Panc1 (cell line): ENCODE results near the gene OR2A7. TPM values are rescaled to one million over a fixed set of nuclear protein-coding genes. Genes with fewer than 3 reads are reported as not detected.
"Not testable (repeated sequence)": the region's sequence is repeated elsewhere in the genome, so short reads cannot be mapped to it uniquely, and the experiment has no call there.

Source experiments
- ATAC-seq: fragments of 200-7000 bp; cut with Tn5 transposase; 2 replicates; pipeline ENCODE4 v1.9.1; 2020; ENCODE audit warnings: mild to moderate bottlenecking, moderate library complexity
- BruUV-seq: library from RNA; stranded (reverse); fragments of 400-500 nt; replicated peaks from 2 replicates; lab custom pipeline; 2021; lab: Mats Ljungman, UMichigan
- CTCF ChIA-PET: fragments of 300-600 bp; sonication (Branson Sonifier 250); formaldehyde crosslinking; loops from one replicate; lab custom pipeline; 2022; ENCODE audit warnings: antibody characterized with exemption; lab: Charles Lee
- POLR2A ChIA-PET: fragments of 300-600 bp; sonication (Branson Sonifier 250); formaldehyde crosslinking; loops from one replicate; lab custom pipeline; 2022; ENCODE audit warnings: antibody characterized with exemption; lab: Charles Lee
- DNase-seq: peaks from one replicate; pipeline ENCODE4 v3.0.0-alpha.2; 2010; ENCODE audit warnings: low read depth, low spot score
- H3K27ac ChIP-seq: 2 replicates; pipeline ENCODE4 v1.5.1; 2011; ENCODE audit warnings: mild to moderate bottlenecking, low read length, inconsistent platforms
- H3K27me3 ChIP-seq: fragments of 200-500 bp; sonication (Bioruptor generic); 2 replicates; pipeline ENCODE4 v1.6.0; 2014; ENCODE audit warnings: low read length, inconsistent platforms; ENCODE audit not compliant: control insufficient read depth, insufficient read depth
- H3K36me3 ChIP-seq: fragments of 200-500 bp; sonication (Bioruptor generic); 2 replicates; pipeline ENCODE4 v1.5.1; 2014; ENCODE audit warnings: inconsistent platforms, mild to moderate bottlenecking, low read length, moderate library complexity; ENCODE audit not compliant: control insufficient read depth, insufficient read depth
- H3K4me1 ChIP-seq: 2 replicates; pipeline ENCODE4 v1.5.1; 2011; ENCODE audit warnings: inconsistent platforms, mild to moderate bottlenecking, low read length, moderate library complexity; ENCODE audit not compliant: control insufficient read depth, insufficient read depth
- H3K4me3 ChIP-seq, 2 experiments: 2 replicates each; pipeline ENCODE4 v1.5.1; 2011 to 2012; ENCODE audit warnings: low read depth in 2 of 2, low read length in 2 of 2, mild to moderate bottlenecking in 2 of 2, inconsistent platforms in 1 of 2, moderate library complexity in 1 of 2
- H3K9me3 ChIP-seq: fragments of 200-500 bp; sonication (Bioruptor generic); 2 replicates; pipeline ENCODE4 v1.5.1; 2014; ENCODE audit warnings: low read depth, mild to moderate bottlenecking, inconsistent platforms, low read length, moderate library complexity; ENCODE audit not compliant: control insufficient read depth, insufficient read depth
- in situ Hi-C: cut with HindIII; loops from 2 replicates; pipeline ENCODE4 v1.10.0; 2016; ENCODE audit warnings: low sequenced_read_pairs, low pct_unique_long_range_greater_than_20kb
- intact Hi-C: fragments of 100-400 bp; cut with micrococcal nuclease; formaldehyde crosslinking; loops from one replicate; pipeline ENCODE4 v1.10.0; 2022; ENCODE audit not compliant: unreplicated experiment
- total RNA-seq: library from RNA; stranded (reverse); gene quantifications from one replicate; pipeline ENCODE4 v1.2.1, GENCODE V29; 2021; ENCODE audit not compliant: unreplicated experiment

The OR2A7 gene
- total RNA-seq, 1 experiment from 2014 or later = 0.82 TPM

DNA sequence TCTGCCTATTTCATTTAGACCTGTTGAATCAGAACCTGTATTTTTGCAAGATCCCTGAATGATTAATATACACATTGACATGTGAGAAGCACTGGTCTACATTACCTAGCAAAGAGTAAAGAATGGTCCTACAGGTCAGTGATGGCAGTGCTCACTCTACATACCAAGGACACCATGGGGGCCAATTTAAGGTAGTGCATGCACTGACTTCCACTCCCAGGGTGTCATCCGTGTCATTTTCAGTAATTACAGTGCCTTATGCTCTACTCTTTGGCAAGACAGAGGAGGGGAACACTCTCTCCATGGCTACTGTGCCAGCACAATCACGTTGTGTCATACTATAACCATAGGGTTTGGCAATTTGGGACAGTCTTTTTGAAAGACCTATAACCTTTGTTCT lies 19.2 kb downstream of the OR2A7 start:
- H3K27me3 ChIP-seq, H3K27ac ChIP-seq, CTCF ChIA-PET, in situ Hi-C loops, POLR2A ChIA-PET, ATAC-seq, DNase-seq, intact Hi-C loops, H3K36me3 ChIP-seq, H3K4me3 ChIP-seq, H3K4me1 ChIP-seq, BruUV-seq, H3K9me3 ChIP-seq: not testable (repeated sequence)

GRCh38 chr7:144239365-144239764 lies 25.2 kb downstream of the OR2A7 start, which contains the start of gene OR2A42:
Gene OR2A42, minus strand, starts transcription at chr7:144239605. Its CDS starts 6,762 bp downstream, at chr7:144232843.
- in situ Hi-C loops, CTCF ChIA-PET, H3K9me3 ChIP-seq: not testable (repeated sequence)

GRCh38 chr7:144238530-144239082 lies 26.0 kb downstream of the OR2A7 start:
- in situ Hi-C loops, DNase-seq, H3K9me3 ChIP-seq, H3K27me3 ChIP-seq, POLR2A ChIA-PET, CTCF ChIA-PET, H3K4me1 ChIP-seq, H3K36me3 ChIP-seq, BruUV-seq, intact Hi-C loops, H3K4me3 ChIP-seq, H3K27ac ChIP-seq: not testable (repeated sequence)
- ATAC-seq = 0 out of 2 replicates have a peak, but pooled peaks have one; percentile 30

More at GRCh38 chr7:144239365-144239764, 25.2 kb downstream of the OR2A7 start, which contains the start of gene OR2A42:
- H3K4me3 ChIP-seq, DNase-seq, POLR2A ChIA-PET, BruUV-seq, H3K27ac ChIP-seq, ATAC-seq, H3K27me3 ChIP-seq, H3K4me1 ChIP-seq, intact Hi-C loops, H3K36me3 ChIP-seq: not testable (repeated sequence)

DNA sequence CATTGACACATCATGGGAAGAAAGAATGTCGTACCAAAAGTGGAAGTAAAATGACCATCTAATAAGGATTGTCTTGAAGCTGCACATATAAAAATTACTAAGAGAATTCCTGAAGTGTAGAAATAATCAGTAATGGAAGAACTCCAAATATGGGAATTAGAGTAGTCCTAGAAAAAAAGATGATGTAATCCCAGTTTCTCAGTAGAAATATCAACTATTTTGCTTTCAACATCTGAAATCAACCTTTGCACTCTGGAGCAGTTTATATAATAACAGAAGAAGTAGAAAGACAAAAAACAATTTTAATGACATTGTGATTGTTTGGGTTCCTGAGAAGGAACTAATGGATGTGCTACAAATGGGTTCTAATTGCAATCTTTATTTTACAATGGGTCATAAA lies 31.6 kb downstream of the OR2A7 start:
- DNase-seq, CTCF ChIA-PET, H3K9me3 ChIP-seq, intact Hi-C loops, in situ Hi-C loops, H3K4me1 ChIP-seq, H3K36me3 ChIP-seq, ATAC-seq, POLR2A ChIA-PET, H3K27me3 ChIP-seq, H3K27ac ChIP-seq, BruUV-seq, H3K4me3 ChIP-seq: not testable (repeated sequence)

- in situ Hi-C loops, DNase-seq, BruUV-seq, H3K9me3 ChIP-seq, ATAC-seq, CTCF ChIA-PET, POLR2A ChIA-PET, H3K4me3 ChIP-seq, H3K27ac ChIP-seq, H3K4me1 ChIP-seq, H3K27me3 ChIP-seq, H3K36me3 ChIP-seq, intact Hi-C loops: not testable (repeated sequence)
Observed at GRCh38 chr7:144231027-144231426, 33.6 kb downstream of the OR2A7 start.

DNA sequence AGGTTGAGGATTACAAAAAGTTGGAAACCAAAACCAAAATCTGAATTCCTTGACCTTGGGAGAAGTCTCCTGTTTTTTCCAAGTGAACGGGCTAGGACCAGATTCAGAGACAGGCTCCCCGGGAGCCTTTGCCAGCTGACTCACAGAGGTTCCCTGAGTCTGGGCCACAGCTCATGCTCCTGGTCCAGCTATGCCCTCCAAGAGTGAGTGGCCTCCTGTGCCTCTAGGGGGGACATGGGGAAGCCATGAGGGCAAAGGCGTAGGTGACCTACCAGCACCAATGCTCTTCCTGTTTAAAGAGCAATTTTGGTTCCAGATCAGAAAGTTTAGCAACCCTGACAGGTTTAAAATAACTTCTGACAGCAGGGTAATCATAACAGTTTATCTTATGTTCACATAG lies 35.8 kb downstream of the OR2A7 start:
- H3K4me3 ChIP-seq, H3K27me3 ChIP-seq, H3K27ac ChIP-seq, H3K9me3 ChIP-seq, H3K36me3 ChIP-seq, CTCF ChIA-PET, H3K4me1 ChIP-seq, BruUV-seq, intact Hi-C loops, DNase-seq, in situ Hi-C loops, POLR2A ChIA-PET: not testable (repeated sequence)
- ATAC-seq = 0 out of 2 replicates have a peak, but pooled peaks have one; percentile 39

- H3K4me1 ChIP-seq, H3K27ac ChIP-seq, H3K36me3 ChIP-seq, POLR2A ChIA-PET, in situ Hi-C loops, H3K9me3 ChIP-seq, BruUV-seq, DNase-seq, H3K27me3 ChIP-seq, ATAC-seq, intact Hi-C loops, CTCF ChIA-PET, H3K4me3 ChIP-seq: not testable (repeated sequence)
Observed at GRCh38 chr7:144226866-144227265, 37.7 kb downstream of the OR2A7 start.
